ENCODE data around the gene TOR2A.

Gene TOR2A

DNA sequence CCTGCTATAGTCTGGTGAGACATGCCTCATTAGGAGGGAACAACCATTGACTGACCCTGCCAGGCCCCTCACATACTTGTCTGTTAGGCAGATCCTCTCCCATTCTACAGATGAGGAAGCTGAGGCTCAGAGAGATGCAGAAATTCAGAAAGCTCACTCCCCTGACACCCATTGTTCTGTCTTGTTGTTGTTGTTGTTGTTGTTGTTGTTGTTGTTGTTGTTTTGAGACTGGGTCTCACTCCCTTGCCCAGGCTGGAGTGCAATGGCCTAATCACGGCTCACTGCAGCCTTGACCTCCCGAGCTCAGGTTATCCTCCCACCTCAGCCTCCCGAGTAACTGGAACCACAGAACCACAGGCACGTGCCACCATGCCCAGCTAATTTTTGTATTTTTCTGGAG, 41.4 kb downstream of the TOR2A start:
- no peak for DNase-seq

DNA sequence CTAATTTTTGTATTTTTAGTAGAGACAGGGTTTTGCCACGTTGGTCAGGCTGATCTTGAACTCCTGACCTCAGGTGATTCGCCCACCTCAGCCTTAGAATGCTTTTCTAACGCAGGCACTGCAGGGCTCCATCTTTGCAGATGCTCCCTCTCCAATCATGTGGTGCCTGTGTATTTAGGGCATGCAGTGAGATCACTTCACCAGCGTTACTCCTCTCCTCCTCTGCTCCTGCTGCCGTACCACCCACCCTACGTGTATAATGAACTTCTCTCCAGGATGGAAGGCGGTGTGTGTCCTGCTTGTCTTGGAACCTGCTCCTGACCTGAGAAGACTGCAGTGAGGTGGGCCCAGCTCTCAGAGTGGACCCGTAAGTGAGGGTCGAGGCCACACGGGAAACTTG, 42.0 kb downstream of the TOR2A start:
- DNase-seq: no peak

DNA sequence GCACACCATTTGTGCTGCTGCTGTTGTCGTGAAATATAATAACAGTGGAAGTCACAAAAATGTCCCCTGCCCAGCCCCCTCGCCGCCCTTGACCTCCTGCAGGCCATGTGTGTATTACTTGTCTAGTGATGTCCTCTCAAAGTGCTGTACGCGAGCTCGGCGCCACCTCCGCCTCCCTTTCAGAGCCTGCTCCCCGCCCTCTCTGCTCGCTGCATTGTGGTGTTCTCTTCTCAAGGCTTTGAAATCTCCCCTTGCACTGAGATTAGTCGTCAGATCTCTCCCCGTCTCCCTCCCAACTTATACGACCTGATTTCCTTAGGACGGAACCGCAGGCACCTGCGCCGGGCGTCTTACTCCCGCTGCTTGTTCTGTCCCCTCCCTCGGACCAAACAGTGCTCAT, 43.0 kb downstream of the TOR2A start:
- no peak for DNase-seq

DNA sequence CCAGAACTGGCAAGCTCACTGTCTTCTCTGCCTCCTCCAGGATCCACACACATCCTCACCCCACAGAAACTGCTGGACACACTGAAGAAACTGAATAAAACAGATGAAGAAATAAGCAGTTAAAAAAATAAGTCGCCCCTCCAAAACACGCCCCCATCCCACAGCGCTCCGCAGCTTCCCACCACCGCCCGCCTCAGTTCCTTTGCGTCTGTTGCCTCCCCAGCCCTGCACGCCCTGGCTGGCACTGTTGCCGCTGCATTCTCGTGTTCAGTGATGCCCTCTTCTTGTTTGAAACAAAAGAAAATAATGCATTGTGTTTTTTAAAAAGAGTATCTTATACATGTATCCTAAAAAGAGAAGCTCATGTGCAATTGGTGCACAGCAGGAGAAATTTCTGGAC, 44.4 kb downstream of the TOR2A start:
- DNase-seq: no peak

DNA sequence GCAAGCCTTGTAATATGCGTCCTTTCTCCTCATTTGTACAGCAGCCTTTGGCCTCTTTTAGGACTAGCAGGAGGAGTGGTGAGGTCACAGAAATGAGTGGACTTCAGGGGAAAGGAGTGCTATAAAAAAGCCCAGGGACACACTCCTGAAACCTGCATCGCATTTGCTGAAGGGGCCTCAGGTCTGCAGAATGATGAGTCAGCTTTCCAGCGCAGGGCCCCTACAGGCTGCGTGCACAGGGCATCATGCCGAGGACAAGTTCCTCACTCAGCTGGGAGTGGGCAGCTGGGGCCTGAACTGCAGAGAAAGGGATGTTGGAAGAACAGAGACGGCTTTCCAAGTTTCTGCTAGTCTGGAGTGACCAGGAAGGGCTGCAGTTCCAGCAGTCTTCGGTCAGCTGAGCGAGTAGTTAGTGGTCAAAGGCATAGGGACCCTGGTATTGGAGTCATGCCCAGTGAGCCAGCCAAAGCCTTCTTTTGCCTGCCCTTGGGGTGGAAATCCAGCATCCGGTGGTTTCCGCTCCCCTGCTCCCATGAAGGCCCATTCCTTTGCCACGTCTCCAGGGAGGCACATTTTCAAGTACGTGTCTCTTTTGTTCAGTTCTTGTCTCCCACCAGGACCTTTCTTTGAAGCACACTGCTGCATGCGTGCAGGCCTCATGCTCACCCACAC, 45.6 kb downstream of the TOR2A start:
- DNase-seq: no peak

DNA sequence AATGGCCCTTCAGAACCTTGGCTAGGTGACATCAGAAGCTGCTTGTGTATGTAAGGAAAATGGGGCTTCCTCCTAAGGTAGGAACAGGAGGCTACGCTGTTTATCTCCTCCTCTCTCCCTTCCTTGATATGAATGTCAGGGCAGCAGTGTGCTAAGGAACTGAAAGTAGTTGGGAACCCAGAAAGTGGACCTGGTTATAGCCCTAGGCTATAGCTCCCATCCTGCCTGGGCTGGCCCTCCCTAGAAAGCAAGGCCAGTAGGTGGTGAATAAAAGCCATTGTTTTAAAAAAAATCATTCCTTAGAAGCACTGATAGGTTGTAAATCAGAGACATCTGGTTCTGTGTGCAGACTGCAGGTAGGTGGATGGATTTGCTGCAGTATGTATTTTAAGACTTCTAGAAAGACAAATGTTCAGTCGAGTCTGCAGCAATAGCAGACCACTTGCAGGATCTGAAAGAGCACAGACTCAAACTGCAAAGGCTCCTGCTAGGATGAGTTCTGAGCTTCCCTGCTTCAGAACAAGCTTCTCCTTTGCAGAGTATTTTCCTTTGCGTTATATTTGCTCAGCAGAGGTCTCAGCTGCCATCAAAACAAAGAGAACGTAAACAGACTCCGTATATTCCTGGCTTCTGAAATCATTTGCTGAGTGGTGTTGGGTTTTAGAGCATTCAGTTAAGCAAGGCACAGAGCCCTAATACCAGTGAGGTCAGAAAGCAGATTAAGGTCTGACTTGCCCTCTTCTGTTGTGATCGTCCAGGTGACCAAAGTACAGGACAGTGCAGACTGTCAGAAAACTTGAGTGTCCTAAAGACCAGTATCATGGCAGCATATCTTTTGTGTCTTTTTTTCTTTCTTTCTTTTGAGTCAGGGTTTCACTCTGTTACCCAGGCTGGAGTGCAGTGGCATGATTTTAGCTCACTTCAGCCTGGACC, 48.4 kb downstream of the TOR2A start:
- no peak for DNase-seq

DNA sequence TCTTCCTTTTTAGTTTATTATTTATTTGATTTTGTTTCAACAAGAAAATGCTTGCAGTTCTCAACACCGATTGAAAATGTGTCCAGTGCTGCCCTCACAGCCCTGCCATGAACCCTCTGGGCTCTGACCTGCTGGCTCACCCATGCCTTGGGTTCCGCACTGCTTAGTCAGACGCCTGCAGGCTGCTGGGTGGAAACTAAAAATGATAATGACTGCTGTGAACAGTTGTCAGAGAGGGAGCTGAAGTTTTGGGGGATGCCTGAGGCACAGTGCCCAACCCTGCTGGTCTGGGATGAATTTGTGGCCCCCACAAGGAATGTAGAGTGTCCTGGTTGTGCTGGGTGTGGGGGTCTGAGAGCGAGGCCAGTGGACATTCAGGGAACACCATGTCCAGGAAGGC, 50.5 kb downstream of the TOR2A start:
- DNase-seq: no peak

DNA sequence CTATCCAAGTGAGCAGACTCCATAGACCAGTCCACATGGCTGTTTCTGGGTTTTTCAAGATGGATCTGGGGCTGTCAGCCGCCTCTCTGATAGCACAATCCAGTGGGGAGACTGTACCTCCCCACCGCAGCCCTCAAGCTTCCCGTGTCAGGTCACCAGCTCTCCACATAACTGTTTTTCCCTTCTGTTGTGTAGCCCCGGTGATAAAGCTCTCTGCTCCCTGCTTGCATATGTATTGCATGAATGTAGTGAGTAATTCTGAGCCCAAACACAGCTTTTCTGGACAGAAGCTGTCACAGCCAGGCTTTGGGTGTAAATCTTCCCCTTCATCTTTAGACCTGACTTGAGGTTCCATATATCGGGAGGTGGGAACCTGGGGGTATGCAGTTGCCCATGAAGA, 51.4 kb downstream of the TOR2A start:
- no peak for DNase-seq

DNA sequence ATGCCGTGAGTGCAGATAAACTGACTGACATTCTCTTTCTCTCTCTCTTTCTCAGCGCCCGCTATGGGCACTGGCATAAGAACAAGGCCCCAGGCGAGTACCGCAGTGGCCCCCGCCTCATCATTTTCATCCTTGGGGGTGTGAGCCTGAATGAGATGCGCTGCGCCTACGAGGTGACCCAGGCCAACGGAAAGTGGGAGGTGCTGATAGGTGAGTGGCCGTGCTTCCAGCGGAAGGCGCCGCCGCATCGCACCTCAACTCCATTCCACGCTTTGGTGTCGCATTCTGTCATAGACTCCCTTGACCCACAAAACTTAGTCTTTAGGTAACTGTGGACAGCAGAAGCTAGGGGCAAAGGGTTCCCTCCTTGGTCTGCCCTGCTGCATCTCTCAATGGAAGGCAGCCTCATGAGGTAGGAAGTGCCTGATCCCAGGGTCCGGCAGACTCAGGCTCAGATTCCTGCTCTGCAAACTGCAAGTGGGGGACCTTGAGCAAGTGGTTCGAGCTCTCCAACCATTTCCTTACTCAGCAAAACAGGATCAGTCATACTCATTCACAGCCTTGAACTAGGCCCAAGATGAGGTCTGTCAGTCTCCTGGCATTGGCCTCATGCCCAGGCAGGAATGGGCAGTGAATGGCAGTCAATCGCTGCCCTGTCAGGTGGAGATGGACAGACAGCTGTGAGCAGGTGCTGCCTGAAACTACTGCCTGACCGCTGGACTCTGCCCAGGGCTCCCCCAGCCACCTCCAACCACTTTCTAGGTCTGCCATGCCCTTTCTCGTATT, 52.5 kb downstream of the TOR2A start:
- DNase-seq: no peak

Measured in eye (tissue), 1 donor.